ENCODE measurements around the gene SIK2. TPM values are rescaled to one million over a fixed set of nuclear protein-coding genes. Genes with fewer than 3 reads are reported as not detected.
"Not testable (repeated sequence)": the region's sequence is repeated elsewhere in the genome, so short reads cannot be mapped to it uniquely, and the experiment has no call there.

The SIK2 gene
- total RNA-seq, 2 experiments from 2014 or later: 7.7 to 10.8 TPM

GRCh38 chr11:111633756-111634362, 31.6 kb downstream of the SIK2 start:
- CTCF ChIA-PET: no interaction called here
- H3K27ac Mint-ChIP-seq: no peak overlapping the region
- POLR2A ChIA-PET: no interaction called here
- DNase-seq: no peak
- H3K27me3 Mint-ChIP-seq: no peaks in the 10 kb centered on the region
- peaks cover 22% of the 10 kb centered on the region for H3K36me3 Mint-ChIP-seq (ENCODE audit: low read depth)
- no peaks in the 10 kb centered on the region for H3K9me3 Mint-ChIP-seq
- H3K4me3 Mint-ChIP-seq: no peak overlapping the region
- peaks cover 31% of the 10 kb centered on the region for H3K4me1 Mint-ChIP-seq

- CTCF ChIA-PET: interaction anchor here (1.1 kb wide), 1 partner anchor 31 kb away, joined by 3 read pairs; no protein-coding TSS in a partner anchor
- Mint-ChIP-seq H3K36me3 (ENCODE audit: low read depth) (peaks cover 17% of the 10 kb centered on the region), H3K27ac (no peak overlapping the region), H3K4me3 (no peak overlapping the region), H3K27me3 (no peaks in the 10 kb centered on the region), H3K9me3 (no peaks in the 10 kb centered on the region), H3K4me1 (peaks cover 26% of the 10 kb centered on the region)
- DNase-seq: no peak
- POLR2A ChIA-PET: no interaction called here
Measured at GRCh38 chr11:111634981-111635705, 32.9 kb downstream of the SIK2 start.

- POLR2A ChIA-PET: no interaction called here
- peaks cover 26% of the 10 kb centered on the region for H3K4me1 Mint-ChIP-seq
- H3K36me3 Mint-ChIP-seq (ENCODE audit: low read depth): peaks cover 17% of the 10 kb centered on the region
- CTCF ChIA-PET: interaction anchor here (1.1 kb wide), 1 partner anchor 31 kb away, joined by 3 read pairs; no protein-coding TSS in a partner anchor
- H3K27ac Mint-ChIP-seq: no peak overlapping the region
- DNase-seq: no peak
- no peaks in the 10 kb centered on the region for H3K27me3 Mint-ChIP-seq
- H3K4me3 Mint-ChIP-seq: no peak overlapping the region
- no peaks in the 10 kb centered on the region for H3K9me3 Mint-ChIP-seq
Measured at GRCh38 chr11:111635706-111636045, 33.4 kb downstream of the SIK2 start.

GRCh38 chr11:111637885-111638284, 35.6 kb downstream of the SIK2 start:
- DNase-seq: no peak
- Mint-ChIP-seq H3K4me1 (peaks cover 26% of the 10 kb centered on the region), H3K36me3 (ENCODE audit: low read depth) (peaks cover 23% of the 10 kb centered on the region), H3K4me3 (no peak overlapping the region), H3K27ac (no peak overlapping the region), H3K9me3 (no peaks in the 10 kb centered on the region), H3K27me3 (no peaks in the 10 kb centered on the region)
- ChIA-PET POLR2A (interaction anchor here (0.9 kb wide), 1 partner anchor 129 kb away, joined by 3 read pairs; no protein-coding TSS in a partner anchor), CTCF (interaction anchor here (1.0 kb wide), 1 partner anchor 33 kb away, joined by 3 read pairs; no protein-coding TSS in a partner anchor)

GRCh38 chr11:111639226-111639925, 37.1 kb downstream of the SIK2 start:
- Mint-ChIP-seq H3K27me3 (no peaks in the 10 kb centered on the region), H3K36me3 (ENCODE audit: low read depth) (peaks cover 24% of the 10 kb centered on the region)
- CTCF ChIA-PET: no interaction called here

GRCh38 chr11:111641339-111642015, 39.2 kb downstream of the SIK2 start:
- CTCF ChIA-PET: no interaction called here

More at GRCh38 chr11:111639226-111639925, 37.1 kb downstream of the SIK2 start:
- no peak for DNase-seq
- Mint-ChIP-seq H3K4me3 (no peak overlapping the region), H3K27ac (no peak overlapping the region), H3K4me1 (peaks cover 15% of the 10 kb centered on the region), H3K9me3 (no peaks in the 10 kb centered on the region)
- POLR2A ChIA-PET: no interaction called here

GRCh38 chr11:111642542-111642941, 40.3 kb downstream of the SIK2 start:
- DNase-seq: no peak
- ChIA-PET CTCF (interaction anchor here (1.1 kb wide), 1 partner anchor 12 kb away, joined by 3 read pairs; no protein-coding TSS in a partner anchor), POLR2A (no interaction called here)
- Mint-ChIP-seq H3K9me3 (no peaks in the 10 kb centered on the region), H3K4me3 (no peak overlapping the region), H3K36me3 (ENCODE audit: low read depth) (peaks cover 14% of the 10 kb centered on the region), H3K4me1 (peaks cover 3% of the 10 kb centered on the region), H3K27me3 (no peaks in the 10 kb centered on the region), H3K27ac (no peak overlapping the region)

More at GRCh38 chr11:111641339-111642015, 39.2 kb downstream of the SIK2 start:
- Mint-ChIP-seq H3K9me3 (no peaks in the 10 kb centered on the region), H3K4me1 (peaks cover 3% of the 10 kb centered on the region), H3K27me3 (no peaks in the 10 kb centered on the region), H3K27ac (no peak overlapping the region), H3K4me3 (no peak overlapping the region), H3K36me3 (ENCODE audit: low read depth) (peaks cover 14% of the 10 kb centered on the region)
- POLR2A ChIA-PET: interaction anchor here (0.8 kb wide), 1 partner anchor 22 kb away, joined by 3 read pairs; no protein-coding TSS in a partner anchor
- DNase-seq: no peak

- Mint-ChIP-seq H3K27me3 (no peaks in the 10 kb centered on the region), H3K4me3 (no peak overlapping the region), H3K4me1 (no peaks in the 10 kb centered on the region), H3K27ac (no peak overlapping the region), H3K9me3 (no peaks in the 10 kb centered on the region), H3K36me3 (ENCODE audit: low read depth) (peaks cover 8% of the 10 kb centered on the region)
- DNase-seq: no peak
- ChIA-PET CTCF (no interaction called here), POLR2A (no interaction called here)
Measured at GRCh38 chr11:111644922-111645321, 42.7 kb downstream of the SIK2 start.

- no peaks in the 10 kb centered on the region for H3K9me3 Mint-ChIP-seq
- ChIA-PET CTCF (interaction anchor here (0.6 kb wide), 1 partner anchor 26 kb away, joined by 5 read pairs; no protein-coding TSS in a partner anchor), POLR2A (no interaction called here)
- H3K27ac Mint-ChIP-seq: no peak overlapping the region
- H3K36me3 Mint-ChIP-seq (ENCODE audit: low read depth): peaks cover 8% of the 10 kb centered on the region
- no peaks in the 10 kb centered on the region for H3K4me1 Mint-ChIP-seq
- DNase-seq: no peak
- no peaks in the 10 kb centered on the region for H3K27me3 Mint-ChIP-seq
- no peak overlapping the region for H3K4me3 Mint-ChIP-seq
Measured at GRCh38 chr11:111645657-111646316, 43.5 kb downstream of the SIK2 start.

- H3K4me3 Mint-ChIP-seq; H3K27ac Mint-ChIP-seq; POLR2A ChIA-PET; H3K36me3 Mint-ChIP-seq (ENCODE audit: low read depth); CTCF ChIA-PET; H3K9me3 Mint-ChIP-seq; H3K4me1 Mint-ChIP-seq; H3K27me3 Mint-ChIP-seq; DNase-seq: not testable (repeated sequence)
Measured at GRCh38 chr11:111651336-111651735, 49.1 kb downstream of the SIK2 start.

GRCh38 chr11:111652184-111652583, 49.9 kb downstream of the SIK2 start:
- H3K27ac Mint-ChIP-seq: no peak overlapping the region
- no peaks in the 10 kb centered on the region for H3K9me3 Mint-ChIP-seq
- POLR2A ChIA-PET: no interaction called here
- H3K27me3 Mint-ChIP-seq: no peaks in the 10 kb centered on the region
- no peaks in the 10 kb centered on the region for H3K36me3 Mint-ChIP-seq (ENCODE audit: low read depth)
- no peak for DNase-seq
- H3K4me3 Mint-ChIP-seq: no peak overlapping the region
- no peaks in the 10 kb centered on the region for H3K4me1 Mint-ChIP-seq
- CTCF ChIA-PET: no interaction called here

GRCh38 chr11:111654601-111655000, 52.4 kb downstream of the SIK2 start:
- no peaks in the 10 kb centered on the region for H3K4me1 Mint-ChIP-seq
- H3K27ac Mint-ChIP-seq: no peak overlapping the region
- H3K4me3 Mint-ChIP-seq: no peak overlapping the region
- CTCF ChIA-PET: interaction anchor here (1.0 kb wide), 1 partner anchor 11 kb away, joined by 3 read pairs; no protein-coding TSS in a partner anchor
- no peaks in the 10 kb centered on the region for H3K27me3 Mint-ChIP-seq
- POLR2A ChIA-PET: no interaction called here
- H3K9me3 Mint-ChIP-seq: no peaks in the 10 kb centered on the region
- no peak for DNase-seq
- no peaks in the 10 kb centered on the region for H3K36me3 Mint-ChIP-seq (ENCODE audit: low read depth)
